Trophoblast cell (in vitro differentiated cells and primary cell): ENCODE measurements around the gene STON2.

ENCODE experiments used
- DNase-seq, 2 donors: peaks; one replicate each; pipeline ENCODE4 v3.0.0-alpha.2; 2016
- H2AFZ ChIP-seq: 2 replicates; pipeline ENCODE4 v1.6.1; 2013; ENCODE audit warnings: low read length, moderate library complexity, mild to moderate bottlenecking; ENCODE audit not compliant: insufficient read depth, poor library complexity
- H2AK5ac ChIP-seq: 2 replicates; pipeline ENCODE4 v1.6.1; 2013; ENCODE audit warnings: mild to moderate bottlenecking, low read length
- H2BK120ac ChIP-seq: 2 replicates; pipeline ENCODE4 v1.6.1; 2013; ENCODE audit warnings: low read length, mild to moderate bottlenecking, moderate library complexity; ENCODE audit not compliant: insufficient read depth, poor library complexity
- H2BK12ac ChIP-seq: 2 replicates; pipeline ENCODE4 v1.6.1; 2013; ENCODE audit warnings: mild to moderate bottlenecking, low read length, moderate library complexity
- H2BK5ac ChIP-seq: 2 replicates; pipeline ENCODE4 v1.6.1; 2013; ENCODE audit warnings: low read length, low read depth, moderate library complexity, mild to moderate bottlenecking; ENCODE audit not compliant: poor library complexity
- H3K14ac ChIP-seq: 2 replicates; pipeline ENCODE4 v1.6.1; 2013; ENCODE audit warnings: mild to moderate bottlenecking, low read length
- H3K18ac ChIP-seq: 2 replicates; pipeline ENCODE4 v1.6.1; 2013; ENCODE audit warnings: mild to moderate bottlenecking, low read length
- H3K23ac ChIP-seq: 2 replicates; pipeline ENCODE4 v1.6.1; 2013; ENCODE audit warnings: low read length
- H3K27ac ChIP-seq: 2 replicates; pipeline ENCODE4 v1.5.1; 2013; ENCODE audit warnings: low read depth, mild to moderate bottlenecking, inconsistent platforms, low read length, moderate library complexity
- H3K27me3 ChIP-seq: 2 replicates; pipeline ENCODE4 v1.6.1; 2013; ENCODE audit warnings: inconsistent platforms, mild to moderate bottlenecking, low read length, moderate library complexity; ENCODE audit not compliant: insufficient read depth
- H3K36me3 ChIP-seq, 2 experiments: 1 replicate in 1 of 2; 2 replicates in 1 of 2; pipeline ENCODE4 v1.6.1; 2013; ENCODE audit warnings: low read length in 2 of 2, mild to moderate bottlenecking in 2 of 2, moderate library complexity in 1 of 2; ENCODE audit not compliant: insufficient read depth in 2 of 2, control insufficient read depth in 1 of 2
- H3K4ac ChIP-seq: 2 replicates; pipeline ENCODE4 v1.6.1; 2013; ENCODE audit warnings: low read depth, mild to moderate bottlenecking, low read length, moderate library complexity
- H3K4me1 ChIP-seq, 2 experiments: 1 replicate in 1 of 2; 2 replicates in 1 of 2; pipeline ENCODE4 v1.6.1; 2013; ENCODE audit warnings: low read length in 2 of 2, mild to moderate bottlenecking in 2 of 2, moderate library complexity in 1 of 2; ENCODE audit not compliant: insufficient read depth in 2 of 2, control insufficient read depth in 1 of 2
- H3K4me2 ChIP-seq: 2 replicates; pipeline ENCODE4 v1.6.1; 2013; ENCODE audit warnings: inconsistent platforms, mild to moderate bottlenecking, low read length, moderate library complexity
- H3K4me3 ChIP-seq: 2 replicates; pipeline ENCODE4 v1.5.1; 2013; ENCODE audit warnings: mild to moderate bottlenecking, low read depth, low read length, inconsistent platforms
- H3K79me1 ChIP-seq: one replicate; pipeline ENCODE4 v1.6.1; 2013; ENCODE audit warnings: low read length
- H3K79me2 ChIP-seq: 2 replicates; pipeline ENCODE4 v1.6.1; 2013; ENCODE audit warnings: low read length, mild to moderate bottlenecking; ENCODE audit not compliant: control insufficient read depth, insufficient read depth, poor library complexity
- H3K9ac ChIP-seq: 2 replicates; pipeline ENCODE4 v1.6.1; 2013; ENCODE audit warnings: mild to moderate bottlenecking, low read length
- H3K9me3 ChIP-seq: 2 replicates; pipeline ENCODE4 v1.6.1; 2013; ENCODE audit warnings: low read depth, mild to moderate bottlenecking, control low read depth, inconsistent platforms, low read length; ENCODE audit not compliant: insufficient read depth
- H4K12ac ChIP-seq: 2 replicates; pipeline ENCODE4 v1.6.1; 2013; ENCODE audit warnings: low read depth, mild to moderate bottlenecking, low read length, moderate library complexity
- H4K8ac ChIP-seq: 2 replicates; pipeline ENCODE4 v1.6.1; 2013; ENCODE audit warnings: low read depth, mild to moderate bottlenecking, low read length, moderate library complexity
- H4K91ac ChIP-seq: one replicate; pipeline ENCODE4 v1.6.1; 2013; ENCODE audit warnings: low read depth, mild to moderate bottlenecking, low read length, moderate library complexity
- WGBS: extraction: QIAGEN DNeasy Blood & Tissue Kit; methylation state at CpG from one replicate; pipeline ENCODE4 v1.1.7; 2013; ENCODE audit warnings: missing lambda C conversion rate; ENCODE audit not compliant: insufficient read length, insufficient coverage; ENCODE audit errors: extremely low coverage; 5-methylcytosine and 5-hydroxymethylcytosine counted together

The STON2 gene

DNA sequence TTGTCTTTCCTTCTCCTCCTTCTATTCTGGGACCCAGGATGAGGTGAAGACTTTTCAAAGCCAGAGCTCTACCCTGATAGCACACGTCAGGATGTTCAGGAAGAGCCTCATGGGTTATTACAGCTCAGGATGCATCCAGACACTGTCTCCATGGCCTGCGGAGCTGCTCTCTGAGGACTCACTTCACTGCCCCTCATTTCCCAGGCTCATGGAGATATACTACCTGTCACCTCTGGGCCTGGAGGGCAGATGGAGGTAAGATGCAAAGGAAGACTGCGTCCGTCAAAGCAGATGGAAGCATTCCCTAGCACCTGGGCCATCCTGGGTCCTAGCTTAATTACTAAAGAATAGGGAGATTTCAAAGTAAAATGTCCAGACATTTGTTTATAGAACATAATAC, 32.6 kb downstream of the STON2 start:
- no peaks in the 10 kb centered on the region for H3K79me2 ChIP-seq
- no peak overlapping the region for H2BK120ac ChIP-seq
- no peak overlapping the region for H4K8ac ChIP-seq
- H2AFZ ChIP-seq = no peak overlapping the region
- H4K91ac ChIP-seq = no peak overlapping the region
- no peak overlapping the region for H3K18ac ChIP-seq
- no peak overlapping the region for H3K4ac ChIP-seq
- H4K12ac ChIP-seq = no peak overlapping the region
- no peak overlapping the region for H3K4me3 ChIP-seq
- no CpG with 5 or more reads among the region's 4 CpGs for WGBS
- no peak overlapping the region for H3K4me2 ChIP-seq
- no peak overlapping the region for H3K23ac ChIP-seq
- no peaks in the 10 kb centered on the region for H3K79me1 ChIP-seq
- no peak overlapping the region for H2AK5ac ChIP-seq
- H2BK5ac ChIP-seq = no peak overlapping the region
- no peak overlapping the region for H3K27ac ChIP-seq
- no peak overlapping the region for H3K9ac ChIP-seq
- no peaks in the 10 kb centered on the region for H3K27me3 ChIP-seq
- no peak overlapping the region for H2BK12ac ChIP-seq
- H3K14ac ChIP-seq = no peak overlapping the region
- DNase-seq = no peak
- no peaks in the 10 kb centered on the region for H3K9me3 ChIP-seq
- peaks cover 0 to 5% of the 10 kb centered on the region in 2 experiments for H3K36me3 ChIP-seq
- no peaks in the 10 kb centered on the region for H3K4me1 ChIP-seq

DNA sequence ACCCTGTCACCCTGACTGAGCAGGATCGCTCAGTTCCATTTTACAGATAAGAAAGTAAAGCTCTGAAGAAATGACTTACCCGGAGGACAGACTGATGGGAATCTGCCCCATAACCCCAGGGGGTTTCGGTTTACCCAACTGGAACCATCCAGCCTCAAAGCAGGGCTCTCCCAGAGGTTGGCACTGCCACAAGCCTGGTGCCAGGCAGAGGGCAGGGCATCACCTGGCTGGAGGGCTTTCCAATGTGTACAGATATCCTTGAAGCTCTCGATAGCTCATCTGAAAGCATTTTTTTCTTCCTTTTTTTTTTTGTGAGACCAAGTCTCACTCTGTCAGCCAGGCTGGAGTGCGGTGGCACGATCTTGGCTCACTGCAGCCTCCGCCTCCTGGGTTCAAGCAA, 33.2 kb downstream of the STON2 start:
- Histone ChIP-seq H2AFZ (no peak overlapping the region), H3K18ac (no peak overlapping the region), H3K9ac (no peak overlapping the region), H3K79me2 (no peaks in the 10 kb centered on the region), H3K79me1 (no peaks in the 10 kb centered on the region), H2BK5ac (no peak overlapping the region), H3K4me3 (no peak overlapping the region), H2AK5ac (no peak overlapping the region), H3K36me3 (peaks cover 0 to 5% of the 10 kb centered on the region in 2 experiments), H4K12ac (no peak overlapping the region), H2BK120ac (no peak overlapping the region), H3K4me2 (no peak overlapping the region), H3K27ac (no peak overlapping the region), H3K9me3 (no peaks in the 10 kb centered on the region), H2BK12ac (no peak overlapping the region), H3K4me1 (no peaks in the 10 kb centered on the region), H3K27me3 (no peaks in the 10 kb centered on the region), H4K91ac (no peak overlapping the region), H3K23ac (no peak overlapping the region), H3K4ac (no peak overlapping the region), H4K8ac (no peak overlapping the region), H3K14ac (no peak overlapping the region)
- no CpG with 5 or more reads among the region's 7 CpGs for WGBS
- no peak for DNase-seq

DNA sequence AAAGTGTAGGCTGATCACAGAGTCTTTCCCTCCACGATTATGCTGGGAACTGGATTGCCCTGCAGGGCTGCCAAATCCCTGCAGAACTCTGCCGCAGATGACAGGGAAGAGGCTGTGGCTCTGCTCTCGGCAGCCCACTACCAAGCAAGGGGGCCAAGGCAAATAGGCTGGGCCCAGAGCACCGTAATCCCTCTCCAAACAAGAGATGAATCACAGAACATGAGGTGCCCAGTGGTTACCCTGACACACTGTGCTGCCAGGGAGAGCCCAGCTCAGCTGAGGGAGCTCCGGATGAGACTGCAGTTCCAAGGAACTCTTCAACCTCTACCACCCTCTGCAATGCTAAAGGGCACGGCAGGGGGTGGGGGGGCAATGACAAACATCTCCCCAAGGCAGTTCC, 33.9 kb downstream of the STON2 start:
- Histone ChIP-seq H3K23ac (no peak overlapping the region), H4K91ac (no peak overlapping the region), H3K14ac (no peak overlapping the region), H2BK12ac (no peak overlapping the region), H4K12ac (no peak overlapping the region), H3K9ac (no peak overlapping the region), H3K4me2 (no peak overlapping the region), H3K4me1 (no peaks in the 10 kb centered on the region), H3K18ac (no peak overlapping the region), H3K9me3 (no peaks in the 10 kb centered on the region), H3K36me3 (peaks cover 0 to 5% of the 10 kb centered on the region in 2 experiments), H3K4me3 (no peak overlapping the region), H2BK120ac (no peak overlapping the region), H2BK5ac (no peak overlapping the region), H3K27me3 (no peaks in the 10 kb centered on the region), H2AK5ac (no peak overlapping the region), H2AFZ (no peak overlapping the region), H4K8ac (no peak overlapping the region), H3K79me1 (no peaks in the 10 kb centered on the region), H3K27ac (no peak overlapping the region), H3K79me2 (no peaks in the 10 kb centered on the region), H3K4ac (no peak overlapping the region)
- DNase-seq = no peak
- no CpG with 5 or more reads among the region's 6 CpGs for WGBS

DNA sequence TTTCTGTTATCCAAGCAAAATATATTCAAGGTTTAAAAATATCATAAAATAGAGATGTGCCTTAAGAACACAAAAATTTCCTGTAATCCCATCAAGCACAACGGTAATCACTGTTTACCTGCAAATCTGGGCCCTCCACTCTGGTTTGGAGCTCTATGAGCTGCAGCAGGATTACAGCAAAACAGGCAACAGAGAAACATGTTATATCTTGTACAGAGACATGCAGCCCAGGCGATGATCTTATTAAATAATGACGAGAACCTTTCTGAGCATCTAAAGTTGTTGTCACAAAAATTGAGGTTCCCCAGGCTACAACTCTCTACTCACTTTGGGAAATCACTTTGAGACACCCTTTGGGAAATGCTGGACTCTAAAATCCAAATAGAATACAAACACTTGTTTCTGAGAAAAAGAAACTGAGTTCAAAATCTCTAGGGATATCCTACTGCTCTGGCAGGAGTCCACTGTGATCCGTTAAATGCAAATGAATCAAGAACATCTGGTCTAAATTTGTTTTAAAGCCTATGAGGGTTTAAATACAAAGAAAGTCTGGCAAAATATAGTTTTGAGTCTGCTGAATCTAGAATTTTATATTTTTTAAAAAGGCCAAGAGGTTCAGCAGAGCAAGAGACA, 36.3 kb downstream of the STON2 start:
- Histone ChIP-seq H2AK5ac (no peak overlapping the region), H3K4ac (no peak overlapping the region), H4K12ac (no peak overlapping the region), H3K23ac (no peak overlapping the region), H3K9me3 (no peaks in the 10 kb centered on the region), H3K18ac (no peak overlapping the region), H3K4me1 (no peaks in the 10 kb centered on the region), H3K9ac (no peak overlapping the region), H4K8ac (no peak overlapping the region), H3K27me3 (no peaks in the 10 kb centered on the region), H3K4me3 (no peak overlapping the region), H3K79me2 (no peaks in the 10 kb centered on the region), H3K4me2 (no peak overlapping the region), H2BK5ac (no peak overlapping the region), H3K36me3 (no peaks in the 10 kb centered on the region), H3K27ac (no peak overlapping the region), H2BK12ac (no peak overlapping the region), H3K14ac (no peak overlapping the region), H2AFZ (no peak overlapping the region), H3K79me1 (no peaks in the 10 kb centered on the region), H4K91ac (no peak overlapping the region), H2BK120ac (no peak overlapping the region)
- WGBS = no CpG with 5 or more reads among the region's 4 CpGs
- DNase-seq = no peak
